HCT116 (cell line): ENCODE results near the gene LY86. TPM values are rescaled to one million over a fixed set of nuclear protein-coding genes. Genes with fewer than 3 reads are reported as not detected.
"Not testable (repeated sequence)": the region's sequence is repeated elsewhere in the genome, so short reads cannot be mapped to it uniquely, and the experiment has no call there.

Experiments used
- ATAC-seq: fragments of 200-7000 bp; cut with Tn5 transposase; 2 replicates; pipeline ENCODE4 v1.9.1; 2020; ENCODE audit warnings: mild to moderate bottlenecking, moderate library complexity
- BruUV-seq: library from RNA; stranded (reverse); fragments of 400-500 nt; replicated peaks from 2 replicates; lab custom pipeline; 2021; lab: Mats Ljungman, UMichigan
- CTCF ChIA-PET: fragments of 300-600 bp; sonication (Branson Sonifier 250); formaldehyde crosslinking; loops from one replicate; lab custom pipeline; 2021; ENCODE audit warnings: antibody characterized with exemption; lab: Charles Lee
- POLR2A ChIA-PET: fragments of 300-600, 350-600 bp; sonication (Branson Sonifier 250); formaldehyde crosslinking; loops from one replicate; lab custom pipeline; 2021; ENCODE audit warnings: antibody characterized with exemption; lab: Charles Lee
- RAD21 ChIA-PET, 2 experiments: fragments of 300-600 bp; sonication (Branson Sonifier 250); formaldehyde crosslinking; loops; one replicate each; lab custom pipeline; 2023; ENCODE audit warnings: low total read pairs in 2 of 2; ENCODE audit not compliant: uncharacterized antibody in 2 of 2, unreplicated experiment in 2 of 2, low non-redundant PET in 1 of 2; lab: Charles Lee
- DNase-seq: peaks from one replicate; pipeline ENCODE4 v3.0.0-alpha.2; 2010; ENCODE audit warnings: low read depth, low spot score
- H2AFZ ChIP-seq: fragments of 200-600 bp; shearing (Covaris generic), sonication (generic); 2 replicates; pipeline ENCODE4 v1.6.1; 2017; ENCODE audit warnings: low read depth, mixed run types, mixed read lengths, antibody characterized with exemption, low read length; ENCODE audit not compliant: poor library complexity, severe bottlenecking
- H3K27ac ChIP-seq: 2 replicates; pipeline ENCODE4 v1.5.1; 2012; ENCODE audit warnings: low read depth, low read length
- H3K27me3 ChIP-seq: fragments of 200-600 bp; sonication (generic); 2 replicates; pipeline ENCODE4 v1.6.1; 2016; ENCODE audit warnings: mixed run types, low read length, mixed read lengths; ENCODE audit not compliant: insufficient read depth
- H3K36me3 ChIP-seq, 2 experiments: fragments of 200-500 bp in 1 of 2; fragments of 200-600 bp in 1 of 2; sonication (Bioruptor generic) in 1 of 2; sonication (generic) in 1 of 2; 2 replicates each; pipeline versions ENCODE4 v1.5.1 to v1.6.1; 2014 to 2016; ENCODE audit warnings: low read length in 2 of 2, inconsistent platforms in 1 of 2, mixed read lengths in 1 of 2, mixed run types in 1 of 2; ENCODE audit not compliant: insufficient read depth in 2 of 2, control insufficient read depth in 1 of 2
- H3K4me1 ChIP-seq, 2 experiments: fragments of 200-600 bp in 1 of 2; sonication (generic) in 1 of 2; 2 replicates each; pipeline versions ENCODE4 v1.5.1 to v1.6.1; 2012 to 2017; ENCODE audit warnings: low read length in 2 of 2, inconsistent platforms in 1 of 2, mild to moderate bottlenecking in 1 of 2, mixed read lengths in 1 of 2, mixed run types in 1 of 2, moderate library complexity in 1 of 2; ENCODE audit not compliant: insufficient read depth in 2 of 2, control insufficient read depth in 1 of 2
- H3K4me2 ChIP-seq: fragments of 200-600 bp; sonication (generic); 2 replicates; pipeline ENCODE4 v1.6.1; 2017; ENCODE audit warnings: mixed run types, low read length, mixed read lengths
- H3K4me3 ChIP-seq, 2 experiments: fragments of 200-600 bp in 1 of 2; sonication (generic) in 1 of 2; replicated peaks in 1 of 2; 2 replicates each; pipeline ENCODE4 v1.5.1; 2011 to 2016; ENCODE audit warnings: low read length in 2 of 2, control low read depth in 1 of 2, low read depth in 1 of 2, mild to moderate bottlenecking in 1 of 2, mixed read lengths in 1 of 2, mixed run types in 1 of 2
- H3K79me2 ChIP-seq: fragments of 200-600 bp; sonication (generic); 2 replicates; pipeline ENCODE4 v1.6.1; 2017; ENCODE audit warnings: mild to moderate bottlenecking, mixed run types, low read length, moderate library complexity, mixed read lengths; ENCODE audit not compliant: insufficient read depth
- H3K9ac ChIP-seq: fragments of 200-600 bp; sonication (generic); 2 replicates; pipeline ENCODE4 v1.6.1; 2016; ENCODE audit warnings: low read length, mixed read lengths
- H3K9me2 ChIP-seq: fragments of 200-600 bp; sonication (generic), shearing (Covaris generic); 2 replicates; pipeline ENCODE4 v1.6.1; 2017; ENCODE audit warnings: mixed run types, mild to moderate bottlenecking, moderate library complexity; ENCODE audit not compliant: insufficient read depth
- H3K9me3 ChIP-seq, 2 experiments: fragments of 200-500 bp in 1 of 2; fragments of 200-600 bp in 1 of 2; sonication (Bioruptor generic) in 1 of 2; sonication (generic) in 1 of 2; 2 replicates each; pipeline ENCODE4 v1.6.1; 2014 to 2017; ENCODE audit warnings: low read length in 2 of 2, mixed read lengths in 2 of 2, inconsistent platforms in 1 of 2, low read depth in 1 of 2, mild to moderate bottlenecking in 1 of 2, mixed run types in 1 of 2, moderate library complexity in 1 of 2; ENCODE audit not compliant: control insufficient read depth in 1 of 2, insufficient read depth in 1 of 2
- H4K20me1 ChIP-seq: fragments of 200-600 bp; sonication (generic), shearing (Covaris generic); 2 replicates; pipeline ENCODE4 v1.6.1; 2017; ENCODE audit warnings: mixed run types, mild to moderate bottlenecking, moderate library complexity; ENCODE audit not compliant: insufficient read depth
- POLR2A ChIP-seq: IDR thresholded peaks from 2 replicates; pipeline ENCODE4 v1.7.0; 2011; ENCODE audit warnings: borderline replicate concordance; ENCODE audit not compliant: insufficient read depth, insufficient read length; ENCODE audit errors: extremely low read depth
- POLR2AphosphoS5 ChIP-seq: IDR thresholded peaks from 2 replicates; pipeline ENCODE4 v1.6.1; 2011; ENCODE audit warnings: mild to moderate bottlenecking, low read depth, low read length, moderate library complexity
- SIN3A ChIP-seq: IDR thresholded peaks from 2 replicates; pipeline ENCODE4 v1.6.1; 2012; ENCODE audit warnings: low read depth
- SRF ChIP-seq: IDR thresholded peaks from 2 replicates; pipeline ENCODE4 v1.6.1; 2012; ENCODE audit warnings: low read depth
- YY1 ChIP-seq: IDR thresholded peaks from 2 replicates; pipeline ENCODE4 v1.6.1; 2011; ENCODE audit warnings: low read length, low read depth, moderate library complexity, mild to moderate bottlenecking; ENCODE audit not compliant: insufficient replicate concordance; ENCODE audit errors: extremely low read depth
- intact Hi-C: fragments of 100-400 bp; cut with micrococcal nuclease; formaldehyde crosslinking; loops from 2 replicates; pipeline ENCODE4 v1.10.0; 2022
- total RNA-seq: library from RNA; stranded (reverse); gene quantifications from one replicate; pipeline ENCODE4 v1.2.1, GENCODE V29; 2021; ENCODE audit not compliant: unreplicated experiment
- TF ChIP-seq, protein P1 (sequence below): IDR thresholded peaks from 2 replicates; pipeline ENCODE4 v1.6.1; 2012

LY86 gene
- total RNA-seq, 1 experiment from 2014 or later = not detected

DNA sequence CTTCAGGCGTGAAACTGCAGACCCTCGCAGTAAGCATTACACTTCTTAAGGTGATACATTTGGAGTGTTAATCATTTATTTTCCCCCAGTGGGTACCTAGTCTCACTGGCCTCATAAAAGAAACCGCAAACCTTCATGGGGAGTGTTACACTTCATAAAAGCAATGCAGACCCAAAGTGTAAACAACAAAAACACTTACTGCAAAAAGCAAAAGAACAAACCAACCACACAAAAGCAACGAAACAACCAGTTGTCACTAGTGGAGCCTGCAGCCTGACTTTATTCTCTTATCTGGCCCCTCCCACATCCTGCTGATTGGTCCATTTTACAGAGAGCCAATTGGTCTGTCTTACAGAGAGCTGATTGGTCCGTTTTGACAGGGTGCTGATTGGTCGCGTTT is 23.8 kb downstream of the LY86 start:
- intact Hi-C loops = no loop called here
- no peaks in the 10 kb centered on the region for H3K36me3 ChIP-seq
- no peaks in the 10 kb centered on the region for H4K20me1 ChIP-seq
- CTCF ChIA-PET = no interaction called here
- no peaks in the 10 kb centered on the region for H3K9me3 ChIP-seq
- no peak overlapping the region for H2AFZ ChIP-seq
- no peak overlapping the region for H3K4me2 ChIP-seq
- TF ChIP-seq YY1 (no peak), SRF (no peak), POLR2AphosphoS5 (no peak), SIN3A (no peak), POLR2A (no peak)
- TF ChIP-seq, protein P1, sequence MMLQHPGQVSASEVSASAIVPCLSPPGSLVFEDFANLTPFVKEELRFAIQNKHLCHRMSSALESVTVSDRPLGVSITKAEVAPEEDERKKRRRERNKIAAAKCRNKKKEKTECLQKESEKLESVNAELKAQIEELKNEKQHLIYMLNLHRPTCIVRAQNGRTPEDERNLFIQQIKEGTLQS = no peak
- H3K4me1 ChIP-seq = no peaks in the 10 kb centered on the region
- ATAC-seq (no peak), DNase-seq (no peak)
- RAD21 ChIA-PET = no interaction called here
- H3K4me3 ChIP-seq = no peak overlapping the region
- no peaks in the 10 kb centered on the region for H3K9me2 ChIP-seq
- H3K9ac ChIP-seq = no peak overlapping the region
- no peaks in the 10 kb centered on the region for H3K27me3 ChIP-seq
- BruUV-seq = no TSS peak
- no peak overlapping the region for H3K27ac ChIP-seq
- POLR2A ChIA-PET = no interaction called here
- H3K79me2 ChIP-seq = no peaks in the 10 kb centered on the region

DNA sequence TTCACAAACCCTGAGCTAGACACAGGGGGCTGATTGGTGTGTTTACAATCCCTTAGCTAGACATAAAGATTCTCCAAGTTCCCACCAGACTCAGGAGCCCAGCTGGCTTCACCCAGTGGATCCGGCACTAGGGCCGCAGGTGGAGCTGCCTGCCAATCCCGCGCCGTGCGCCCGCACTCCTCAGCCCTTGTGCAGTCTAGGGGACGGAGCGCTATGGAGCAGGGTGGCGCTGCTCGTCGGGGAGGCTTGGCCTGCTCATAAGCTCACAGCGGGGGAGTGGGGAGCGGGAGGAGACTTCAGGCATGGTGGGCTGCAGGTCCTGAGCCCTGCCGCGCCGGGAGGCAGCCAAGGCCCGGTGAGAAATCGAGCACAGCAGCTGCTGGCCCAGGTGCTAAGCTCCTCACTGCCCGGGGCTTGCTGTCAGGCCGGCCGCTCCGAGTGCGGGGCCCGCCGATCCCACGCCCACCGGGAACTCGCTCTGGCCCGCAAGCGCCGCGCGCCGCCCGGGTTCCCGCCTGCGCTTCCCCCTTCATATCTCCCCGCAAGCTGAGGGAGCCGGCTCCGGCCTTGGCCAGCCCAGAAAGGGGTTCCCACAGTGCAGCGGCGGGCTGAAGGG is 24.7 kb downstream of the LY86 start:
- POLR2A ChIA-PET, H3K27ac ChIP-seq, H3K9me3 ChIP-seq, CTCF ChIA-PET, H2AFZ ChIP-seq, H4K20me1 ChIP-seq, BruUV-seq, H3K9me2 ChIP-seq, H3K4me3 ChIP-seq, H3K36me3 ChIP-seq, DNase-seq, ATAC-seq, H3K27me3 ChIP-seq, intact Hi-C loops, H3K4me1 ChIP-seq, H3K9ac ChIP-seq, H3K4me2 ChIP-seq, RAD21 ChIA-PET, H3K79me2 ChIP-seq: not testable (repeated sequence)
